ENCODE results near the gene TTC34.

The TTC34 gene

DNA sequence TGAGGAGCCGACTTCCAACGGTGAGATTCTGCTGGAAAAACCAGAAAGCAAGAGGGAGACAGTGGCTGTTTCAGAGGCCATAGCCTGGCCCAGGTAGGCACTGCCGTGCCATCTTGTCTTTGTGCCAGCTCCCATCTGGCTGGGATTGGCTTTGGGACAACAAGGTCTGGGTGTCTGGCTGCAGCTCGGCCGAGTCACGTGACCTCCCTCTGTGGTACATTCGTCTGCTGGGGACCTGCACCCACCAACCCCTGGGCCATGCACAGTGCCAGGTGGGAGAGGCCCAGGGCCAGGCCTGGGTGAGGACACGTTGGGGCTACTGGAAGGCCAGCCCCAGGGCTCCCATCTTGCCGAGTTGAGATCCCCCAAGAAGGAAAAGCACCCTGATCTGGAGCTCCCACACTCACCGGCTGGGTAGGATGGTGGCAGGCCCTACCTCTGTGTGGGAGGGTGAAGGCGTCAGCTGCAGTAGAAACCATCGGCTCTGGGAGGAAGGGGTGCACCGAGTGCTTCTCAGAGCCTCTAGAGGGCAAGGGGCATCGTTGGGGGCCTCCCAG is 25.3 kb upstream of the TTC34 start:
- Histone ChIP-seq H2AFZ (ENCODE audit: low read length) (no peak overlapping the region), H3K9me2 (ENCODE audit: low read depth, low read length) (no peaks in the 10 kb centered on the region), H3K4me3 (ENCODE audit: low read depth, low read length, poor library complexity, severe bottlenecking) (no peak overlapping the region), H3K36me3 (ENCODE audit: insufficient read depth, low read length) (no peaks in the 10 kb centered on the region; the same call in 1 of the 2 replicates), H4K20me1 (ENCODE audit: insufficient read depth, low read length) (no peaks in the 10 kb centered on the region), H3K27me3 (ENCODE audit: insufficient read depth, low read length) (no peaks in the 10 kb centered on the region), H3K9me3 (ENCODE audit: low read length) (no peaks in the 10 kb centered on the region), H3K79me2 (ENCODE audit: insufficient read depth, low read length) (no peaks in the 10 kb centered on the region), H3K4me1 (ENCODE audit: insufficient read depth, low read length, severe bottlenecking) (no peaks in the 10 kb centered on the region), H3K4me2 (ENCODE audit: low read length) (no peak overlapping the region), H3K27ac (ENCODE audit: low read depth, low read length, poor library complexity, severe bottlenecking) (no peak overlapping the region), H3F3A (ENCODE audit: insufficient read depth, low read length) (no peaks in the 10 kb centered on the region), H3K9ac (ENCODE audit: low read length) (no peak overlapping the region)
- TF ChIP-seq, protein P1, sequence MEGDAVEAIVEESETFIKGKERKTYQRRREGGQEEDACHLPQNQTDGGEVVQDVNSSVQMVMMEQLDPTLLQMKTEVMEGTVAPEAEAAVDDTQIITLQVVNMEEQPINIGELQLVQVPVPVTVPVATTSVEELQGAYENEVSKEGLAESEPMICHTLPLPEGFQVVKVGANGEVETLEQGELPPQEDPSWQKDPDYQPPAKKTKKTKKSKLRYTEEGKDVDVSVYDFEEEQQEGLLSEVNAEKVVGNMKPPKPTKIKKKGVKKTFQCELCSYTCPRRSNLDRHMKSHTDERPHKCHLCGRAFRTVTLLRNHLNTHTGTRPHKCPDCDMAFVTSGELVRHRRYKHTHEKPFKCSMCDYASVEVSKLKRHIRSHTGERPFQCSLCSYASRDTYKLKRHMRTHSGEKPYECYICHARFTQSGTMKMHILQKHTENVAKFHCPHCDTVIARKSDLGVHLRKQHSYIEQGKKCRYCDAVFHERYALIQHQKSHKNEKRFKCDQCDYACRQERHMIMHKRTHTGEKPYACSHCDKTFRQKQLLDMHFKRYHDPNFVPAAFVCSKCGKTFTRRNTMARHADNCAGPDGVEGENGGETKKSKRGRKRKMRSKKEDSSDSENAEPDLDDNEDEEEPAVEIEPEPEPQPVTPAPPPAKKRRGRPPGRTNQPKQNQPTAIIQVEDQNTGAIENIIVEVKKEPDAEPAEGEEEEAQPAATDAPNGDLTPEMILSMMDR (IDR thresholded peaks at IDR 0.05; ENCODE audit: low read length) = no peak
- no peak for TF ChIP-seq EZH2 (IDR thresholded peaks at IDR 0.05; ENCODE audit: borderline replicate concordance, low read length)

DNA sequence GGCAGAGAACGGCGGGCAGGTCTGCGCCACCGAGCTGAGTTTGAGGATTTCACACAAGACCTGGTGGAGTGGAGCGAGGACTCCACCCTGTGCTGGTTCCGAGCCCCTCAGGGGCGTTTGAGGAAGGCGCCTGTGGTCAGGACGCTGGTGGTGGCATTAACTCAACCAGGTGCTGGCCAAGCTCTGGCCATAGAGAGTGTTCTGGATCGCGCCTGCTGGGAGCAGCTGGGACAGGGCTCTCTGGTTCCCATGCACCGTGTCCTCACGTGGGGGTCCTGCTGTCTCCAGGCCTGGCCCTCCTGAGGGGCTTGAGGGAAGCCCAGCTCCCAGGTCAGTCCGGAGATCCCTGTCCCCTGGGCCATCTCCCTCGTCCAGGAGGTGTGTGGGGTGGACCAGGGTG is 24.8 kb upstream of the TTC34 start:
- no peaks in the 10 kb centered on the region for H4K20me1 ChIP-seq (ENCODE audit: insufficient read depth, low read length)
- H3K4me2 ChIP-seq (ENCODE audit: low read length) = no peak overlapping the region
- H3F3A ChIP-seq (ENCODE audit: insufficient read depth, low read length) = no peaks in the 10 kb centered on the region
- H2AFZ ChIP-seq (ENCODE audit: low read length) = no peak overlapping the region
- H3K4me3 ChIP-seq (ENCODE audit: low read depth, low read length, poor library complexity, severe bottlenecking) = no peak overlapping the region
- no peaks in the 10 kb centered on the region; the same call in 1 of the 2 replicates for H3K36me3 ChIP-seq (ENCODE audit: insufficient read depth, low read length)
- no peaks in the 10 kb centered on the region for H3K9me3 ChIP-seq (ENCODE audit: low read length)
- no peak for TF ChIP-seq EZH2 (IDR thresholded peaks at IDR 0.05; ENCODE audit: borderline replicate concordance, low read length)
- TF ChIP-seq, protein P1 (IDR thresholded peaks at IDR 0.05; ENCODE audit: low read length) = no peak
- no peaks in the 10 kb centered on the region for H3K27me3 ChIP-seq (ENCODE audit: insufficient read depth, low read length)
- H3K9ac ChIP-seq (ENCODE audit: low read length) = no peak overlapping the region
- no peak overlapping the region for H3K27ac ChIP-seq (ENCODE audit: low read depth, low read length, poor library complexity, severe bottlenecking)
- H3K79me2 ChIP-seq (ENCODE audit: insufficient read depth, low read length) = no peaks in the 10 kb centered on the region
- no peaks in the 10 kb centered on the region for H3K9me2 ChIP-seq (ENCODE audit: low read depth, low read length)
- H3K4me1 ChIP-seq (ENCODE audit: insufficient read depth, low read length, severe bottlenecking) = no peaks in the 10 kb centered on the region

DNA sequence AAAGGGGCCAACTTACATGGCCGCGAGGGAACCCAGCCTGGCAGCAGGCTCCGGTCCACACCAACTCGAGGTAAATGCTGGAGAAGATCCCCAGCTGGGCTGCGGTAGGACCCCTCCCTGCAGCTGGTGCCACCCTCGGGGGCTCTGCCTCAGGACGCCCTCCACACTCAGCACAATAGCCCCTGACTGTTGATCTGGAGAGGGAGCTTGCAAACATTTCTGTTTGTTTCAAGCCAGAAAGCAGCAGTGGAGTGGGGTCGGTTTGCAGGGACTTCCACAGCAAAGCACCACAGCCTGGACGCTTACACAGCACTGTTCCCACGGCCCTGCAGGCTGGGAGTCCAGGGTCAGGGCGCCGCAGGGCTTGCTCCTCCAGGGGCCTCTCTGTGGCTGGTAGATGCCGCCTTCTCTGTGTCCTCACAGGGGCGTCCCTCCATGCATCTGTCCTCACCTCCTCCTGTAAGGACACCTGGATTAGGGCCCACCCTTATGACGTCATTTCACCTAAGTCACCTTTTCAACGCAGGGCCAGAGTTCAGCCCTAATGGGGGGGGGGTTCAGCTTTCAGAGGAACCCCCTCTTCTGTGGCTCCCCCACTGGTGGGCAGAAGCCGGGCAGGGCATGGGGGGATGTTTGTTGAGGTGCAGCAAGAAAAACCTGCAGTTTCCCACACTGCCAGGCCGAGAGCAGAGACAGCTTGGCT is 24.1 kb upstream of the TTC34 start:
- no peaks in the 10 kb centered on the region for H4K20me1 ChIP-seq (ENCODE audit: insufficient read depth, low read length)
- H3K27ac ChIP-seq (ENCODE audit: low read depth, low read length, poor library complexity, severe bottlenecking) = no peak overlapping the region
- no peak overlapping the region for H3K4me2 ChIP-seq (ENCODE audit: low read length)
- TF ChIP-seq, protein P1 (IDR thresholded peaks at IDR 0.05; ENCODE audit: low read length) = no peak
- TF ChIP-seq EZH2 (IDR thresholded peaks at IDR 0.05; ENCODE audit: borderline replicate concordance, low read length) = no peak
- H3K79me2 ChIP-seq (ENCODE audit: insufficient read depth, low read length) = no peaks in the 10 kb centered on the region
- no peaks in the 10 kb centered on the region for H3K4me1 ChIP-seq (ENCODE audit: insufficient read depth, low read length, severe bottlenecking)
- H3K9ac ChIP-seq (ENCODE audit: low read length) = no peak overlapping the region
- no peak overlapping the region for H3K4me3 ChIP-seq (ENCODE audit: low read depth, low read length, poor library complexity, severe bottlenecking)
- H3F3A ChIP-seq (ENCODE audit: insufficient read depth, low read length) = no peaks in the 10 kb centered on the region
- H2AFZ ChIP-seq (ENCODE audit: low read length) = no peak overlapping the region
- H3K36me3 ChIP-seq (ENCODE audit: insufficient read depth, low read length) = no peaks in the 10 kb centered on the region; the same call in 1 of the 2 replicates
- no peaks in the 10 kb centered on the region for H3K9me2 ChIP-seq (ENCODE audit: low read depth, low read length)
- H3K27me3 ChIP-seq (ENCODE audit: insufficient read depth, low read length) = no peaks in the 10 kb centered on the region
- H3K9me3 ChIP-seq (ENCODE audit: low read length) = no peaks in the 10 kb centered on the region
